Measurements from ENCODE around the gene G6PC2.

GRCh38 chr2:168910330-168910729, 9.2 kb downstream of the G6PC2 start:
- TF ChIP-seq CTCF (conservative IDR thresholded peaks at IDR 0.05; ENCODE audit: low read depth, low read length): no peak
- no peak for TF ChIP-seq EZH2 (IDR thresholded peaks at IDR 0.05; ENCODE audit: borderline replicate concordance, low read depth, low read length, poor library complexity, severe bottlenecking)
